ENCODE measurements around the gene SPINK9. TPM values are rescaled to one million over a fixed set of nuclear protein-coding genes. Genes with fewer than 3 reads are reported as not detected.

SPINK9 gene
- total RNA-seq, 1 donor from 2014 or later = not detected

- H3K27me3 ChIP-seq (ENCODE audit: control insufficient read depth, insufficient read depth, low read length) = no peaks in the 10 kb centered on the region
- no peak for TF ChIP-seq CTCF (IDR thresholded peaks at IDR 0.05; ENCODE audit: insufficient read depth, low read length, severe bottlenecking)
- H3K36me3 ChIP-seq (ENCODE audit: control insufficient read depth, insufficient read depth, low read length) = no peaks in the 10 kb centered on the region
- H3K4me3 ChIP-seq (ENCODE audit: low read depth, low read length) = no peak overlapping the region
- DNase-seq (ENCODE audit: low read depth) (peak; percentile 67), FAIRE-seq (no peak)
These were observed 37.5 kb downstream of the SPINK9 start for GRCh38 chr5:148372893-148373292.

- DNase-seq (ENCODE audit: low read depth) (peak; percentile 73), FAIRE-seq (peak; percentile 58)
- H3K4me3 ChIP-seq (ENCODE audit: low read depth, low read length) = no peak overlapping the region
- H3K36me3 ChIP-seq (ENCODE audit: control insufficient read depth, insufficient read depth, low read length) = no peaks in the 10 kb centered on the region
- no peaks in the 10 kb centered on the region for H3K27me3 ChIP-seq (ENCODE audit: control insufficient read depth, insufficient read depth, low read length)
- peak; percentile 87 for TF ChIP-seq CTCF (IDR thresholded peaks at IDR 0.05; ENCODE audit: insufficient read depth, low read length, severe bottlenecking)
These were observed 39.5 kb downstream of the SPINK9 start for GRCh38 chr5:148374690-148375360.

GRCh38 chr5:148376198-148376597 lies 40.8 kb downstream of the SPINK9 start:
- FAIRE-seq (no peak), DNase-seq (ENCODE audit: low read depth) (no peak)
- Histone ChIP-seq H3K36me3 (ENCODE audit: control insufficient read depth, insufficient read depth, low read length) (no peaks in the 10 kb centered on the region), H3K4me3 (ENCODE audit: low read depth, low read length) (no peak overlapping the region), H3K27me3 (ENCODE audit: control insufficient read depth, insufficient read depth, low read length) (no peaks in the 10 kb centered on the region)
- no peak for TF ChIP-seq CTCF (IDR thresholded peaks at IDR 0.05; ENCODE audit: insufficient read depth, low read length, severe bottlenecking)

- Histone ChIP-seq H3K27me3 (ENCODE audit: control insufficient read depth, insufficient read depth, low read length) (no peaks in the 10 kb centered on the region), H3K4me3 (ENCODE audit: low read depth, low read length) (no peak overlapping the region), H3K36me3 (ENCODE audit: control insufficient read depth, insufficient read depth, low read length) (no peaks in the 10 kb centered on the region)
- no peak for FAIRE-seq
- DNase-seq (ENCODE audit: low read depth) = no peak
- TF ChIP-seq CTCF (IDR thresholded peaks at IDR 0.05; ENCODE audit: insufficient read depth, low read length, severe bottlenecking) = no peak
These were observed 43.3 kb downstream of the SPINK9 start for GRCh38 chr5:148378670-148379069.

GRCh38 chr5:148379340-148379739 lies 44.0 kb downstream of the SPINK9 start:
- FAIRE-seq (no peak), DNase-seq (ENCODE audit: low read depth) (no peak)
- Histone ChIP-seq H3K36me3 (ENCODE audit: control insufficient read depth, insufficient read depth, low read length) (no peaks in the 10 kb centered on the region), H3K4me3 (ENCODE audit: low read depth, low read length) (no peak overlapping the region), H3K27me3 (ENCODE audit: control insufficient read depth, insufficient read depth, low read length) (no peaks in the 10 kb centered on the region)
- no peak for TF ChIP-seq CTCF (IDR thresholded peaks at IDR 0.05; ENCODE audit: insufficient read depth, low read length, severe bottlenecking)

- TF ChIP-seq CTCF (IDR thresholded peaks at IDR 0.05; ENCODE audit: insufficient read depth, low read length, severe bottlenecking) = no peak
- Histone ChIP-seq H3K27me3 (ENCODE audit: control insufficient read depth, insufficient read depth, low read length) (no peaks in the 10 kb centered on the region), H3K4me3 (ENCODE audit: low read depth, low read length) (no peak overlapping the region), H3K36me3 (ENCODE audit: control insufficient read depth, insufficient read depth, low read length) (no peaks in the 10 kb centered on the region)
- DNase-seq (ENCODE audit: low read depth) (peak; percentile 48), FAIRE-seq (no peak)
These were observed 46.5 kb downstream of the SPINK9 start for GRCh38 chr5:148381906-148382305.

Measured in bronchial epithelial cell (primary cell).